C1 segment of cervical spinal cord (tissue), 14 donors: Measurements from ENCODE around the gene BBS9.
"Not testable (repeated sequence)": the region's sequence is repeated elsewhere in the genome, so short reads cannot be mapped to it uniquely, and the experiment has no call there.

Experiments used
- DNase-seq, 14 donors: peaks; one replicate each; lab custom pipeline; 2025; lab: John Stamatoyannopoulos, UW

Gene BBS9

DNA sequence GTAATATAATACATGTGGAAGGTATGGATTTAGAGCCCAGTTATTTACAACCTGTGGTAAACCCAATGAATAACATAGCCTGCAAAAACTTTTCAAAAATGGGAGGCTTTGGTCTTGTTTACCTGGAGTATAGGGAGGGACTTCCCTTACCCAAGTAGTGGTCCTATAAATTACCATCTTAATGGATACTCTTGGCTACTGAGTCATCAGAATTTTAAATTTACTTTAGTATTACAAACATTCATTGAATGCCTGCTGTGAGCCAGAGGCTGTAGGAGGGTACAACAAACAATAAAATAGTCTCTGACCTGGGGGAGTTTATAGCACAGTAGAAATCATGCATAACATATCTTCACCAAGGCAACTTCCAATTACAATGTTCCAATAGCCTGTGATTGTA is 365.1 kb downstream of the BBS9 start:
- no peak for DNase-seq

DNA sequence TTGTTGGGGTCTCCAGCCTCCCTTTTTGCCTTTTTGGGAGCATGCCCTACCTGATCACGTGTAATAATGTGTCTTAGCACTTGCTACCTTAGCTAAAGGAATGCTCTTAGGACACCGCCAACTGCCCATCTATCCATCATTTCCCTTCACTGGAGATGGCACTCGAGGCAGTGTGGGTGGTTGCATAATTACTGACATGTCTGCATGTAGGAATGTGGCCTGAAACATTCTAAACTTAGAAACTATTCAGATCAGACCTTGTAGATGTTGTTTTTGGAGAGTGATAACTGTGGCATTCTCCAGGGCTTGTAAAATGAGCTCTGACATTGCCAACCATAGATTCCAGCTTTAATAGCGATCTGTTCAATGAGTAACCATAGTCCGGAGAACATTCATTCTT is 365.8 kb downstream of the BBS9 start:
- DNase-seq, result no peak

DNA sequence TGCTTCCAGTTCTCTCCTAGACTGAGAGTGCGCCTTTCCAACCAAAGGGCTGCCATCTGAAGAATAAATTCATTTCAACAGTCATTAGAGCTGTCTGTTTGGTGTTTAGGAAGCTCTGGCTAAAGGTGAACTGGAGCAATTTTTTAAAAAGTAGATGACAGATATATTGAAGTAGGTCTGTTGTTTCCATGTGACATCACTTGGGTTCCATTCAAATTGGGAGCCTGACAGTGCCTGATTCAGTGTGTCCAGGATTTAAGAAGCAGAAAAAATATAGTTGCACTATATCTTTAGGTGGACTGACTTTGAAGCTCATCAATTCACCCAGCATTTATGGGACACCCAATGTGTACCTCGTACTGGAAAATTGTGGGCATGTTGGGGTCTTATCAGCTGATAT is 367.7 kb downstream of the BBS9 start:
- DNase-seq, result no peak

DNA sequence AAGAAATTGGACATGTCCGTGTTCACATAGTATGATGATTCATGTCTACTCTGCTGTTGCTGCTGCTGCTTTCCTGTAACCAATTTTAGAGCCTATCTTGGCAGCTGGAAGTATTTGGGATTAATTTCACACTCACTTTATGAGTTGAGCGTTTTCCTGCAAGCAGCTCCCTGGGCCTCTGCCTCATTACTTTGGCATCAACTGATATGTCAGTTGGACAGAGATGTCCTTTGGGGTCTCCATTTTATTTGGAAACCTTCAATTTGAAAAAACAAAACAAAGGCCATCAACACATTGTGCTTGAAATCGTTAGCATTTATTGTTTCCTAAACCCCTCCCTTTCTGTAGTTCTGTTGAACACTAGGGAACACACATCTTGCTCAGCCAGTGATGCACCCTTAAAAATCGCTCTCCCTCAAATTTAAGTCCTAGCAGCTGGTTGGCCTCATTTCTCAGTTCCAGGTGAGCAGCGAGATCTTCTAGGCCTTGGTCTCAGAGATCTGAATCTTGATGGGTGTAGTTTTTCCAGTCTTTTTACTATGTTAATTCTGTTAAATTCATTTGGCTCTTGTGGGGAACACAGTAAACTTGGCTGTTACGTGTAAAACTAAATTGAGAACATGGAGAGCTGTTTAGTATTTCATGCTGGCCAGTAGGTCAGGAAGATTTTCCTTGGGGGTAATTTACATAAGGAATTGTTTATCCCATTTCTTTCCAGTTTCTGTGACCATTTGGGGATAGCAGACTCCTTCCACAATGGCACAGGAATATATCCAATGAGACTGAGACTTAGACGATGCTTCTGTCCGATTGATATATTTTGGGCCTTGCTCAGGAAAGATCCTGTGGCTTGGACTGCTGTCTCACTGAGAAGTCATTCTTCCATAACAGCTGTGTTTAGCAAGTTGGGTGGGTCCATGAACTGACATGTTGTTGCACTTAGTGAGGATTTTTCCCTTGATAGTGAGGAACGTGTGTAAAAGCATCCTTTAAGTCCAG is 371.6 kb downstream of the BBS9 start:
- no peak for DNase-seq

DNA sequence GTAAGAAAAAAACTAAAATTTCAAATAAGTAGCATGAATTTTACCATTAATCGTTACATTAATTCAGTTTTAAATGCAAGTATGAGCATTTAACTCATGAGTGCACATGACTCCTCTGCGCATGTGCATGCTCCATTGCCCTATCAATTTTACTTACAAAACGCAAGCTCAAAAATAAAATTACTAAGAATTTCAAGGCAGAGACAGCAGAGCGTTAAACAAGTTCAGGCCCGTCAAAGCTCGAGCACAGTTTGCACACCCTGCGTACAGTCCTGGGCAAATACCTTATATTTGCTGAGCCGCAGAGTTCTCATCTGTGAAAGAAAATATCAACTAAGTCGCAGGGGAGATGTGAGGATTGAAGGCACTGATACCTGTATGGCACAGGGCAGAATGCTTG is 373.6 kb downstream of the BBS9 start:
- no peak for DNase-seq

DNA sequence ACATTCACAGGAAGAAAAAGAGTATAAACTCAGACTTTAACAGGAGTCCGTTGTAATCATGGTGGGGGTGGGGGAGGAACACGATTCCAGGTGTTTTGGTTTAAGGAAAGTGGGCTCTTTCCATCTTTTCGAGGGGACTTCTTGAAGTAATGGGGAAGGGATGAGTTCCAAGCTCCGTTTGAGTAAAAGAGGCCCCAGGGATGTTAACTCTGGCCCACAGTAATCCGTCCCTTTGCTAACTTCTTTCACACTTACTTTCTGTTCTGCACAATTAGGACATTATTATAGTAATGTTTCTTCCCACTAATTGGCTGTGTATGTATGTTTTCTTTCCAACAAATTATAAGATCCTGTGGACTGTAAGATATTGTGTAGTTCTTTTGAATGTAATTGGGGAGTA is 374.4 kb downstream of the BBS9 start:
- no peak for DNase-seq

DNA sequence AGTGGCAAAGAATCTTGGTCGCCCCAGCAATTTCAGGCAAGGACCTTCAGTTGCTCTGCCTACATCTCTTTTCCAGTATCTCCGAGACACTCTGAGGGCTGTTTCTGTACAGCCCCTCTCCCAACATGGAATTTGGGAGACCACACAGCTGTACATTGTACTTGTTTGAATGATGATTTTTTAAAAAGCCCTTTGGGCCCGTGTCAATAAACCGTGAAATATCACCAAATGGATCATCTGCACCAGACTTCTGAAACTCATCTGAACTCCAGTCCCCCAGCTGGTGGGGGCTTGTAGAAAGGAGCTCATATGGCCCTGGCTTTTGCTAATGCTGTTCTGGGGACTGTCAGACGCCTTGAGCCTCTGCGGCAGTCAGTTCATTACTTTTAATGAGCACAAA is 374.9 kb downstream of the BBS9 start:
- DNase-seq, result no peak

DNA sequence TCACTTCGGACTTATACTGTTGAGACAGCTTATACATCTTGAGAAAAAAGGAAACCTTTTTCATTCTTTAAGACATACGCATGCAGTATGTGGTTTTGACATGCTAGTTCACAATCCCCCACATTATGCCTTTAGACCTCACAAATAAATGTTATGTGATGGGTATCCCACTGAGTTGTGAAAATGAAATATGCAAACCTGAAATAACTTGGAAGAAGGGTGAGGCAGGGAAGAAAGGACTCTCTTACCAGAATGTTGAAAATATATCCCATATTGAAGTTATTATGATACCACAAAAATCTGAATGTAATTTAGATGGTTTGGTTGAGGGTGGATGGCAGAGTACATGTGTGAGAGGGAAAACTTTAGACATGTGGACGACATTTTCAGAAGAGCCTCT is 379.8 kb downstream of the BBS9 start:
- no peak for DNase-seq

DNA sequence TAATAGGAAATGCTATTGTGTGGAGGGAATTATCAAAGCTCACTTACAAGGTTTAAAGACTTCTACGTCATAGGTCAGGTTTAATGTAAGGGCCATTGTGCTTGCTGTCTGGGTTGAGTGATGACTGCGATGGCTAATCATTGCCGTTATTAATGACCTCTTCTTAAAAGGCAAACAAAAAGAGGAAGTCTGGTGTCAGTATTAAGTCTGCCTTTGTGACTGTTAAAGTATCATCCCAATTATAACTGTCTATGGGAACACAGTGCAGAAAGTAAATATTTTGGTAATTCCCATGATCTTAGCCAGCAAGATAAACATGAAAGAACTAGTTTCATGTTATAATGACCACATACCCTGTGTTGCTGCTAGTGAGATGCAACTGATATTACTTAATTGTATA is 382.4 kb downstream of the BBS9 start:
- no peak for DNase-seq

DNA sequence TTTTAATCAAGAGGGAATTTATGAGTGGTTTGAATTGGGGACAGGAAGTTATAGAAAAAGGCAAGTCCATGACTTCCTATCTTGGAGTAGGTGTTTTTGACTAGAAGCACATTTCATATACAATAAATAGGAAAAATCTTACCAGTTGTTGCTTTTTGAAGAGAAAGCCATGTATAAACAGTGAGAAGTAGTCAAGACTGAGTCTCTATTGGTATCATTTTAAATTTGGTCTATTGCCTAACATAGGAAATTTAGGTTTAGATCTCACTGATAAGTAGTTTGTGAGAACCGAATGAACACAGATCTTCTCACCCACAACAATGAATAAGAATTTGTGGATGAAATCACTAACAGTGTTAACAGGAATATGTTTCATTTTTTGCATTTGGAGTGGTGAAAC is 387.2 kb downstream of the BBS9 start:
- DNase-seq, result no peak

DNA sequence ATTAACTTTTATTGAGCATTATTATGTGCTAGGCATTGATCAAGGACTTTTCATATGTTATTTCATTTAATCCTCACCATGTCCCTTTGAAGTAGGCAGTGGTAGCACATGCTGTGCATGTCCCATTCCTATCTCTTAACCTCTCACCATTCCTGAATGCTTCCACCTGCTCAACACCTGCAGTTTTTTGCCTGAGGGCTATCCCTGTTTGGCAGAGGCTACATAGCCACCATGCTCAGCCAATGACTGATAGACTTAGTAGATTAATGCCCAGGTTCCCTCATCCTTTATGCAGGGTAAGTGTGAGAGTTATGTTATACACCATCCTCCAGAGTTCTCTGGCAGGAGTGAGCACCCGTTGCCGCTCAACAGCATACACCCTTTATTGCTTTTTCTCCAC is 387.8 kb downstream of the BBS9 start:
- no peak for DNase-seq

DNA sequence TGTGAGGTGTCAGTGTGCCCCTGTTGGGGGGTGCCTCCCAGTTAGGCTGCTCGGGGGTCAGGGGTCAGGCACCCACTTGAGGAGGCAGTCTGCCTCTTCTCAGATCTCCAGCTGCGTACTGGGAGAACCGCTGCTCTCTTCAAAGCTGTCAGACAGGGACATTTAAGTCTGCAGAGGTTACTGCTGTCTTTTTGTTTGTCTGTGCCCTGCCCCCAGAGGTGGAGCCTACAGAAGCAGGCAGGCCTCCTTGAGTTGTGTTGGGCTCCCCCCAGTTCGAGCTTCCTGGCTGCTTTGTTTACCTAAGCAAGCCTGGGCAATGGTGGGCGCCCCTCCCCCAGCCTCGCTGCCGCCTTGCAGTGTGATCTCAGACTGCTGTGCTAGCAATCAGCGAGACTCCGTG is 397.6 kb downstream of the BBS9 start:
- DNase-seq, result not testable (repeated sequence)

DNA sequence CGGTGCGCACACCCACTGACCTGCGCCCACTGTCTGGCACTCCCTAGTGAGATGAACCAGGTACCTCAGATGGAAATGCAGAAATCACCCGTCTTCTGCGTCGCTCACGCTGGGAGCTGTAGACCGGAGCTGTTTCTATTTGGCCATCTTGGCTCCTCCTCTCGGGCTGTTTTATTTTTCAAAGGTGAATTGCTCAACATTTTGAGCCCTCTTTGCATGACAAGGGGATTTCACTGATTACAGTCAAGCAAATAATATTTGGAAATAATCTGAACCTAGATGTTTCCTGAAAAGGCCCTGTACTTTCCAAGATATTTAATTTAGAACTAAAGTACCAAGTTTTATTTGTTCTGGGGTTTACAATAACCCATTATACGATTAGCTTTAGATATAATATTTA is 398.2 kb downstream of the BBS9 start:
- DNase-seq, result not testable (repeated sequence)

DNA sequence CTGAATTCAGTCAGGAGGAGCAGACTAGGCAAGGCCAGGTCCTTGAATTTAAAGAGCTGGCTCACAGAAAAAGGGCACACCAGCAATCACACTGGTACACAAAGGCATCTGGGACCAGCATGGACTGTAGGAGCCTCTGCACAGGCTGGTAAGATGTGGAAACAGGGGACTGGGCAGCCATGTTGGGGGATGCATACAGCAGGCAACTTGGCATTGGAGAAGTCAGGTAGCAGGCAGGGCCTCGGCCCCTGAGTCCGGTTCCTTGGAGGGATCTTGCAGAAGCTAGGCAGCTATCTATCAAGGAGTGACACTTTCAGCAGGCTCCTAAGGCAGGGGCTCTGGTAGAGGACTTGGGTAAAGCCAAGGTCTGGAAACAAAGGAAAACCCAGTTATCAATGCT is 399.7 kb downstream of the BBS9 start:
- DNase-seq, result no peak

DNA sequence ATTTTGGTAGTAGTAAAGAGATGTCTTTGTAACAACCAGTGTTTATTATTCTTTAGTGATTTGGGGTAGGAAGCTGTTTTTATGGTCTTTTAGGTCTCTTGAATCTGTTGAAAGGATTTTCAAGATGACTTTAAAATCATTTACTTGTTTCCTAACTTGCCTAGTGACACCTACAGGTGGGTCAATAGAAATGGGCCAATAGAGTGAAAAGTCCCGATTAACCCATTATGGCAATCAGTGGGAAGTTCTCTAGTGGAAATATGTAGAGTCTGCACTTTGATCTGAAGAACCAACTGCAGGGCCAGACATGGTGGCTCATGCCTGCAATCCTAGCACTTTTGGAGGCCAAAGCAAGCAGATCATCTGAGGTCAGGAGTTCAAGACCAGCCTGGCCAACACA is 401.3 kb downstream of the BBS9 start:
- no peak for DNase-seq

DNA sequence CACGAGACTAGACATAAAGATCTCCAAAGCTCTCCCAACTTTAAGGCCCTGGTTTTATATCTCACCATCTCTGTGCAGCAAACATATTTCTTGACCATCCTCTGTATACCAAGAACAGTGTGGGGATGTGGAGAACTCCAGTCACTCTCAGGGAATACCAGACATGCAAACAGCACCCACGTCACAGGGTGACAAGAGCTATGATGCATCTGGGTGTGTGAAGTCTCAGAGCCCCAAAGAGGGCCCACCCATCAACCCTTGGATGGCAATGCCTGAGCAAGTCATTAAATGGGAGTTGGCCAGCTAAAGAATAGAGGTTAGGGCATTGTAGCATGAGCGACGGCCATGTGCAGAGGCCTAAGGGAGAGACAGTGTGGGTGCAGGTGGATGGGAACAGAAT is 402.5 kb downstream of the BBS9 start:
- DNase-seq, result no peak

DNA sequence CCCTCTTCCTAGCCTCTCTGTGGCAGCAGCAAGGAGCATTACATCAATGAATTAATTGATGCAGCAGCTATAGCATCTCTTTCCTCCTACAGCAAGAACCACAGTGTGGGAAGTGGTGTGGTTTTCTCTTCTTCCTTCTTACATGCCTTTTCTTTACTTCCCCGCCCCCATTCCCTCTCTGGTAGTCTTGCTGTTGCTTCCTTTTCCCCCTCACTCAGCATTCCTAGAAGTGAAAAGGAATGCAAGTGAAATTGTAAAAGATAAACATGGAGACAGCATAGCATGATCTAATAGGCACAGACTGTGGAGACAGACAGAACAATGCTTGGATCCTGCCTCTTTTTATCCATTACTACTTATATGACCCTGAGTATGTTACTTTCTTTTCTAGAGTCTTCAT is 405.5 kb downstream of the BBS9 start:
- DNase-seq, result no peak

DNA sequence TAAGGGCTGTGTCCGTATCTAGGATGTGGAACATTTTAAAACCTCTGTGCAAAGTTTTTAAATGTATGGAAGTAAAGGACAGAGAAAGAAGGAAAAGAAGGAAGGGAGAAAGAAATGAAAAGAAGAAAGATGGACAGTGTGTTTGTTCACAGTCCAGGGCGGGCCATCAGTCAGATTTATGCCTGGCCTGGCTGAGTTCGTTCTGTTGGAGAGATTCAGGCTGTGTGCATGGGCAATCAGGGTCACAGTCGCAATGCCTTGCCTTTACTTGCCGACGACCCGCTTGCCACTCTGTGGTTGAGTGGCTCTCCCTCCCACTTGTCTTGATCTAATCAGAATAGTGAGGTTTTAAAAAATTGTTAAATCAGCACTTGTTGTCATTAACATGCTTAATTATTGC is 406.6 kb downstream of the BBS9 start:
- no peak for DNase-seq

DNA sequence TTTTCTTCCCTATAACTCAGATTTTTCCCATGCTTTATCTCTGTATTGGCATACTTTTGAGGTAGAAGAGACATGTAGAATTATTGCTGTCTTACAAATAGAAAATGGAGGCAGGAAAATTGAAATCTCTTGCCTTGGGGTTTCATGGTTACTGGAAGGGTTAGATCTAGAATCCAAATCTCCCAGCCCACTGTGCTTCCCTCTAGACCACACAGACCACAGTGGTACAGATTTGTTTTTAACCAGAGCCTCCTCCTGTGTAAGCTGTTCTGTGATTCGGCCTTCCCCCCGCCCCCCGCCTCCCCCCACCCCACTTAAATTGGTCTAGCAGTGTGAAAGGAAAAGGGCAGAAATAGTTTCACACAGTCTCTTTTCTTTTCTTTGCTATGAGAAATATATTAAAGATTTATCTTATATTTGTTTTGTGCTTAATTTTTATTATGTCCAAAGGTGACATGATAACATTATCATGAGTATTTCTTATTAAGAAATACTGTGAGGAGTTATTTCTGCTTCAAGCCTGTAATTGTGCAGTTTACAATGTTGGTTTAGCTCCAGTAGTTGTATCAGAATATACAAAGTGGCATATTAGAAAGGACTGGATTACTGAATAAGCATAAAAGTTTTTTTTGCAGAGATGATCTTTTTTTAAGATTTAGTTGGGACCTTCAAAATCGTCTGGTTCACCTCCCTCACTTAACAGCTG is 407.2 kb downstream of the BBS9 start:
- no peak for DNase-seq

DNA sequence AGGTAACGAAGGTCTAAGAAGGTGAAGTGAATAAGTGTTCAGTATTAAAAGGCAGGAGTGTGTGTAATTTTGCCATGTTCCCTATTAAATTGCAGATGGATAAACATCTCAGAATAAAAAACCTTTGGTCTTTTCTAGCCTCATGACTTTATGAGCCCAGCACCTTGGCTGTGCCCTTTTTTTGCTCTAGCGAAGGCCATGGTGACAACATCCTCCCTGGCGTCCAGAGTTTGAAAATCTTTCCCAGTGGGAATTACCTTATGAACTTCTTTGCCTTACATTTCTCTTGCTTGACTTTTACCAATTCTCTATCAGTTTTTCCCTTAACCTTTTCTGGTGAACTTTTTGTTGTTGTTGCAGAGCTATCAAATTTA is 407.7 kb downstream of the BBS9 start:
- DNase-seq, result no peak

DNA sequence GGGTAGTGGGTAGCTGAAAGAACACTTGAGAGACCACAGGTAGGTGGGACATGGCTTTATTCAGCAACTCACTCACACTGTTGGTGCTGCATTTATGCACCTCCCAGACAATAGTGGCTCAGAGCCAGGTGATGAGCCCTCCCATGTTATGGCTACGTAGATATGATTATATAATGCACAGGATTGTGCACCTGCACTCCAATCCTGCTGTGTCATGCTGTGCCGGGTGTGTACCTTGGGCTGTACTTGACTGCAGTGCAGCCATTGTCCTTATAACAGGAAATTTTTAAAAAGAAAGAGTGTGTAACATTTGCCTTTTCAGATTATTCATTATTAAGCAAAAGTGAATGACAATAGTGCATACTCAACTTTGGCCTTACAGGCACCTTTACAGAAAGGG is 409.8 kb downstream of the BBS9 start:
- no peak for DNase-seq

DNA sequence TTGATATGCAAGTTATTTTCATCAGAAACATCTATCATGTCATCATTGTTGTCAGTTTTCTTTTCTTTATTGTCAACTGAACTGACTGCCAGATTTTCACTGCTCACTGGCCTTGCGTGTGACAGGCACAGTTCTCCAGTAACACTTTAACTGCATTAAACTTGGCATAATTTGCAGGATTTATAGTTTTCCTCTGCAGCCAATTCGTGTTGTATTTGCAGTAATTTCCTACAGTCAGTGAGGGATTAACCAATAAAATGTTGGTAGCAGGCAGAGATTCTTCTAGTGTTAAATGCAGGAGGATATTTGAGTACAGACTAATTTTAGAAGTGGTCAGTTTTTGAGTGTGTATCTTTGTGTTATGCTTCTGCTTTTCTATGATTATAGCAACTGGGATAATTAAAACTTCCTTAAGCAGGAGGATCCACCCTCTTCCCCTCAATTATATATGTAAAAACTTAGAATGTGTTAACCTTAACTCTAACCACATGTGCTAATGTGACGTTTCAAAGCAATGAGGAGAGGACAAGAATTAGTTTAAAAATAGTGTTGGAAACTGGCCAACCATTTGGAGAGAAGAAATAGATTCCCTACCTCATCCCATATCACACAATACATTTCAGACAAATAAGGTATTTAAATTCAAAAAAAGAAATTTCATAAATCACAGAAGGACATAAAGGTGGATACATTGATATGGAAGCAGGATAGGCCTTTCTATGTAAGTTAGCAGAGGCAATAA is 410.5 kb downstream of the BBS9 start:
- DNase-seq, result no peak
